CD14-positive monocyte (primary cell): ENCODE measurements around the gene DLD. TPM values are rescaled to one million over a fixed set of nuclear protein-coding genes. Genes with fewer than 3 reads are reported as not detected.

Source experiments
- DNase-seq, 3 donors: peaks; one replicate each; pipeline ENCODE4 v3.0.0-alpha.2; 2011 to 2022
- H2AFZ ChIP-seq: 2 replicates; pipeline ENCODE4 v1.6.0; 2012; ENCODE audit warnings: mild to moderate bottlenecking, low read depth, low read length, inconsistent platforms; ENCODE audit not compliant: insufficient read depth, poor library complexity, severe bottlenecking
- H3K27ac ChIP-seq, 2 donors: 1 replicate in 1 of 2; 2 replicates in 1 of 2; pipeline ENCODE4 v1.5.1; 2012 to 2013; ENCODE audit warnings: low read length in 2 of 2, control low read depth in 1 of 2, inconsistent platforms in 1 of 2, low read depth in 1 of 2, mild to moderate bottlenecking in 1 of 2
- H3K27me3 ChIP-seq, 2 donors: one replicate each; pipeline versions ENCODE4 v1.6.0 to v1.6.1; 2011 to 2013; ENCODE audit warnings: low read length in 2 of 2; ENCODE audit not compliant: control insufficient read depth in 2 of 2, insufficient read depth in 2 of 2
- H3K36me3 ChIP-seq, 2 donors: replicated peaks in 1 of 2; 1 replicate in 1 of 2; 2 replicates in 1 of 2; pipeline versions ENCODE4 v1.5.1 to v1.6.1; 2012 to 2013; ENCODE audit warnings: low read length in 2 of 2, control low read depth in 1 of 2, inconsistent platforms in 1 of 2, mild to moderate bottlenecking in 1 of 2; ENCODE audit not compliant: insufficient read depth in 2 of 2, control insufficient read depth in 1 of 2
- H3K4me1 ChIP-seq, 2 donors: 1 replicate in 1 of 2; 2 replicates in 1 of 2; pipeline versions ENCODE4 v1.5.1 to v1.6.1; 2012 to 2013; ENCODE audit warnings: low read length in 2 of 2, control low read depth in 1 of 2, inconsistent platforms in 1 of 2, mild to moderate bottlenecking in 1 of 2, moderate library complexity in 1 of 2; ENCODE audit not compliant: insufficient read depth in 2 of 2, control insufficient read depth in 1 of 2
- H3K4me2 ChIP-seq: replicated peaks from 2 replicates; pipeline ENCODE3; 2012; ENCODE audit warnings: low read length, moderate library complexity, mild to moderate bottlenecking; ENCODE audit not compliant: poor library complexity, severe bottlenecking; ENCODE audit errors: extremely low read depth
- H3K4me3 ChIP-seq, 3 experiments: fragments of 200-600 bp in 1 of 3; sonication (generic) in 1 of 3; replicated peaks in 1 of 3; 1 replicate in 2 of 3; 2 replicates in 1 of 3; pipeline ENCODE4 v1.5.1; 2011 to 2013; ENCODE audit warnings: low read length in 3 of 3, mild to moderate bottlenecking in 3 of 3, control low read depth in 2 of 3, low read depth in 2 of 3, inconsistent platforms in 1 of 3, moderate library complexity in 1 of 3
- H3K79me2 ChIP-seq: 2 replicates; pipeline ENCODE4 v1.6.0; 2012; ENCODE audit warnings: mild to moderate bottlenecking, control low read depth, inconsistent platforms, low read length, moderate library complexity; ENCODE audit not compliant: insufficient read depth
- H3K9ac ChIP-seq: 2 replicates; pipeline ENCODE4 v1.6.0; 2017; ENCODE audit warnings: low read length, mild to moderate bottlenecking; ENCODE audit not compliant: insufficient read depth, poor library complexity, severe bottlenecking
- H3K9me3 ChIP-seq, 2 donors: replicated peaks in 1 of 2; 1 replicate in 1 of 2; 2 replicates in 1 of 2; pipeline versions ENCODE4 v1.5.1 to v1.6.1; 2012 to 2013; ENCODE audit warnings: low read length in 2 of 2, control low read depth in 1 of 2; ENCODE audit not compliant: control insufficient read depth in 1 of 2, insufficient read depth in 1 of 2
- H4K20me1 ChIP-seq: 2 replicates; pipeline ENCODE4 v1.6.0; 2012; ENCODE audit warnings: mild to moderate bottlenecking, low read length, control low read depth, moderate library complexity; ENCODE audit not compliant: insufficient read depth
- H3K27ac Mint-ChIP-seq, 7 donors: one replicate each; pipeline ENCODE4 v1.8.0; 2020; ENCODE audit warnings: mild to moderate bottlenecking in 7 of 7, mixed read lengths in 7 of 7, moderate library complexity in 6 of 7, inconsistent platforms in 2 of 7
- H3K27me3 Mint-ChIP-seq, 3 donors: one replicate each; pipeline ENCODE4 v1.8.0; 2021 to 2022; ENCODE audit warnings: low read depth in 3 of 3, mild to moderate bottlenecking in 3 of 3, mixed read lengths in 3 of 3, moderate library complexity in 3 of 3, inconsistent platforms in 1 of 3
- H3K36me3 Mint-ChIP-seq, 2 donors: one replicate each; pipeline ENCODE4 v1.8.0; 2020; ENCODE audit warnings: mixed read lengths in 2 of 2, inconsistent platforms in 1 of 2, mild to moderate bottlenecking in 1 of 2
- H3K4me1 Mint-ChIP-seq: one replicate; pipeline ENCODE4 v1.8.0; 2020; ENCODE audit warnings: mild to moderate bottlenecking, mixed read lengths
- H3K4me3 Mint-ChIP-seq, 2 donors: one replicate each; pipeline ENCODE4 v1.8.0; 2020; ENCODE audit warnings: mild to moderate bottlenecking in 2 of 2, mixed read lengths in 2 of 2, moderate library complexity in 1 of 2
- H3K9me3 Mint-ChIP-seq, 7 donors: one replicate each; pipeline ENCODE4 v1.8.0; 2020 to 2022; ENCODE audit warnings: mixed read lengths in 7 of 7, mild to moderate bottlenecking in 6 of 7, moderate library complexity in 6 of 7, inconsistent platforms in 2 of 7
- CTCF ChIP-seq: fragments of 200-600 bp; IDR thresholded peaks from one replicate; pipeline ENCODE4 v1.8.0; 2022; ENCODE audit warnings: antibody characterized with exemption, mild to moderate bottlenecking
- WGBS: methylation state at CpG from one replicate; pipeline ENCODE4 v1.1.5; 2013; ENCODE audit warnings: missing lambda C conversion rate; ENCODE audit not compliant: insufficient coverage; 5-methylcytosine and 5-hydroxymethylcytosine counted together
- intact Hi-C, 2 donors: fragments of 100-400 bp; cut with micrococcal nuclease; formaldehyde crosslinking; loops; one replicate each; pipeline versions ENCODE4 v1.15.0 to v1.15.1; 2023
- polyA plus RNA-seq, 3 donors: library from polyadenylated mRNA; depleted of rRNA in 1 of 3; unstranded in 2 of 3; stranded (reverse) in 1 of 3; fragments of 300-500 nt in 2 of 3; fragments of >200 nt in 1 of 3; fragmentation: Illumina TruSeq in 2 of 3; gene quantifications; 1 replicate in 2 of 3; 2 replicates in 1 of 3; pipeline ENCODE4 v1.2.3, GENCODE V29; 2012 to 2021

The DLD gene
- polyA plus RNA-seq, 3 donors = 54.5 to 73.6 (median 70.1) TPM

- Mint-ChIP-seq H3K27me3 (peaks cover 0 to 2% (median 0%) of the 10 kb centered on the region in 3 donors), H3K4me1 (no peaks in the 10 kb centered on the region), H3K36me3 (peaks cover 12% of the 10 kb centered on the region in 2 donors), H3K27ac (no peak overlapping the region), H3K9me3 (peaks cover 0 to 1% (median 0%) of the 10 kb centered on the region in 7 donors), H3K4me3 (no peak overlapping the region)
- Histone ChIP-seq H3K36me3 (peaks cover 6 to 16% of the 10 kb centered on the region in 2 donors), H3K27me3 (no peaks in the 10 kb centered on the region), H3K4me2 (no peak overlapping the region), H2AFZ (no peak overlapping the region), H3K4me3 (no peak overlapping the region), H4K20me1 (no peaks in the 10 kb centered on the region), H3K27ac (no peak overlapping the region), H3K9ac (no peak overlapping the region), H3K9me3 (no peaks in the 10 kb centered on the region), H3K4me1 (no peaks in the 10 kb centered on the region), H3K79me2 (no peaks in the 10 kb centered on the region)
- no peak for DNase-seq
- WGBS = 100% methylated on average over 2 of the region's 4 CpGs
- TF ChIP-seq CTCF = no peak
- intact Hi-C loops = no loop called here
Observed at GRCh38 chr7:107943018-107943417, 52.0 kb downstream of the DLD start.

- no peak overlapping the region for H3K4me2 ChIP-seq
- no peak for TF ChIP-seq CTCF
- H3K27me3 ChIP-seq = no peaks in the 10 kb centered on the region
- no peaks in the 10 kb centered on the region for H3K4me1 ChIP-seq
- Mint-ChIP-seq H3K27ac (no peak overlapping the region), H3K36me3 (peaks cover 10% of the 10 kb centered on the region in 2 donors), H3K4me3 (no peak overlapping the region), H3K9me3 (peaks cover 0 to 1% (median 0%) of the 10 kb centered on the region in 7 donors), H3K4me1 (no peaks in the 10 kb centered on the region), H3K27me3 (peaks cover 0 to 2% (median 0%) of the 10 kb centered on the region in 3 donors)
- peaks cover 6 to 15% of the 10 kb centered on the region in 2 donors for H3K36me3 ChIP-seq
- H4K20me1 ChIP-seq = no peaks in the 10 kb centered on the region
- intact Hi-C loops = no loop called here
- WGBS = 90% methylated on average over 2 of the region's 3 CpGs
- H3K9me3 ChIP-seq = no peaks in the 10 kb centered on the region
- H3K4me3 ChIP-seq = no peak overlapping the region
- H3K9ac ChIP-seq = no peak overlapping the region
- no peak for DNase-seq
- H2AFZ ChIP-seq = no peak overlapping the region
- no peak overlapping the region for H3K27ac ChIP-seq
- no peaks in the 10 kb centered on the region for H3K79me2 ChIP-seq
Observed at GRCh38 chr7:107944411-107945169, 53.6 kb downstream of the DLD start.
